Esophagus (tissue), 2 donors: ENCODE measurements around the gene DOCK1. TPM values are rescaled to one million over a fixed set of nuclear protein-coding genes. Genes with fewer than 3 reads are reported as not detected.

Source experiments
- H3K27ac ChIP-seq, 2 donors: one replicate each; pipeline ENCODE4 v1.5.1; 2013; ENCODE audit warnings: low read depth in 2 of 2, mild to moderate bottlenecking in 2 of 2, inconsistent platforms in 1 of 2, low read length in 1 of 2, moderate library complexity in 1 of 2
- H3K27me3 ChIP-seq, 2 donors: one replicate each; pipeline ENCODE4 v1.6.1; 2013; ENCODE audit warnings: low read length in 2 of 2, control low read depth in 1 of 2, mild to moderate bottlenecking in 1 of 2; ENCODE audit not compliant: insufficient read depth in 2 of 2, control insufficient read depth in 1 of 2
- H3K36me3 ChIP-seq, 2 donors: one replicate each; pipeline ENCODE4 v1.6.1; 2013; ENCODE audit warnings: low read length in 1 of 2; ENCODE audit not compliant: control insufficient read depth in 2 of 2, insufficient read depth in 2 of 2
- H3K4me1 ChIP-seq, 2 donors: one replicate each; pipeline ENCODE4 v1.6.1; 2013; ENCODE audit warnings: low read length in 1 of 2; ENCODE audit not compliant: control insufficient read depth in 2 of 2, insufficient read depth in 2 of 2
- H3K4me3 ChIP-seq, 2 donors: one replicate each; pipeline ENCODE4 v1.5.1; 2013; ENCODE audit warnings: low read length in 2 of 2, mild to moderate bottlenecking in 2 of 2, low read depth in 1 of 2, moderate library complexity in 1 of 2
- H3K9me3 ChIP-seq, 2 donors: one replicate each; pipeline ENCODE4 v1.6.1; 2013; ENCODE audit warnings: mild to moderate bottlenecking in 2 of 2, low read depth in 1 of 2, low read length in 1 of 2, moderate library complexity in 1 of 2; ENCODE audit not compliant: control insufficient read depth in 2 of 2, insufficient read depth in 1 of 2
- WGBS, 2 donors: extraction: QIAGEN DNeasy Blood & Tissue Kit; methylation state at CpG; one replicate each; pipeline ENCODE4 v1.1.7; 2013; 5-methylcytosine and 5-hydroxymethylcytosine counted together
- polyA plus RNA-seq, 2 donors: library from polyadenylated mRNA; stranded (reverse); fragments of 200-250 nt; gene quantifications; one replicate each; pipeline ENCODE4 v1.2.3, GENCODE V29; 2013
- donor health status: healthy with polysubstance abuse.
- donor health status: Bipolar disorder and iron deficiency.

DOCK1 gene
- polyA plus RNA-seq, 2 donors = 11.4 to 17.5 TPM

GRCh38 chr10:127033216-127034033 lies 128.2 kb downstream of the DOCK1 start:
- Histone ChIP-seq H3K4me3 (no peak overlapping the region), H3K36me3 (peaks cover 11 to 23% of the 10 kb centered on the region in 2 donors), H3K27ac (no peak overlapping the region), H3K9me3 (peaks cover 0 to 3% of the 10 kb centered on the region in 2 donors), H3K4me1 (no peaks in the 10 kb centered on the region), H3K27me3 (no peaks in the 10 kb centered on the region)
- WGBS, 2 donors = 65 to 73% methylated on average over 12 of the region's 12 CpGs

- H3K4me1 ChIP-seq = no peaks in the 10 kb centered on the region
- WGBS, 2 donors = 81% methylated on average over 7 of the region's 7 CpGs
- H3K9me3 ChIP-seq = no peaks in the 10 kb centered on the region
- H3K27me3 ChIP-seq = no peaks in the 10 kb centered on the region
- H3K36me3 ChIP-seq = peaks cover 8 to 24% of the 10 kb centered on the region in 2 donors
- H3K27ac ChIP-seq = no peak overlapping the region
- no peak overlapping the region for H3K4me3 ChIP-seq
Observed at GRCh38 chr10:127034034-127034633, 128.9 kb downstream of the DOCK1 start.

GRCh38 chr10:127034790-127035189 lies 129.6 kb downstream of the DOCK1 start:
- Histone ChIP-seq H3K27me3 (no peaks in the 10 kb centered on the region), H3K4me1 (no peaks in the 10 kb centered on the region), H3K9me3 (no peaks in the 10 kb centered on the region), H3K36me3 (peaks cover 8 to 23% of the 10 kb centered on the region in 2 donors), H3K27ac (no peak overlapping the region), H3K4me3 (no peak overlapping the region)
- WGBS, 2 donors = 90 to 95% methylated on average over 5 of the region's 5 CpGs

GRCh38 chr10:127035827-127036226 lies 130.6 kb downstream of the DOCK1 start:
- no peaks in the 10 kb centered on the region for H3K9me3 ChIP-seq
- no peak overlapping the region for H3K4me3 ChIP-seq
- H3K36me3 ChIP-seq = peaks cover 3 to 22% of the 10 kb centered on the region in 2 donors
- no peaks in the 10 kb centered on the region for H3K4me1 ChIP-seq
- WGBS, 2 donors = 90 to 98% methylated on average over 4 of the region's 4 CpGs
- no peaks in the 10 kb centered on the region for H3K27me3 ChIP-seq
- H3K27ac ChIP-seq = no peak overlapping the region

- Histone ChIP-seq H3K36me3 (peaks cover 3 to 20% of the 10 kb centered on the region in 2 donors), H3K4me3 (no peak overlapping the region), H3K27me3 (no peaks in the 10 kb centered on the region), H3K27ac (no peak overlapping the region), H3K4me1 (no peaks in the 10 kb centered on the region), H3K9me3 (no peaks in the 10 kb centered on the region)
- 95 to 99% methylated on average over 4 of the region's 4 CpGs for WGBS, 2 donors
Observed at GRCh38 chr10:127036987-127037386, 131.8 kb downstream of the DOCK1 start.

GRCh38 chr10:127039435-127039834 lies 134.2 kb downstream of the DOCK1 start:
- peaks cover 9 to 15% of the 10 kb centered on the region in 2 donors for H3K36me3 ChIP-seq
- H3K27me3 ChIP-seq = no peaks in the 10 kb centered on the region
- H3K4me3 ChIP-seq = no peak overlapping the region
- 94 to 96% methylated on average over 8 of the region's 8 CpGs for WGBS, 2 donors
- peaks cover 2 to 4% of the 10 kb centered on the region in 2 donors for H3K4me1 ChIP-seq
- no peaks in the 10 kb centered on the region for H3K9me3 ChIP-seq
- H3K27ac ChIP-seq = no peak overlapping the region

- H3K27ac ChIP-seq = no peak overlapping the region
- no peak overlapping the region for H3K4me3 ChIP-seq
- peaks cover 2 to 6% of the 10 kb centered on the region in 2 donors for H3K4me1 ChIP-seq
- no peaks in the 10 kb centered on the region for H3K27me3 ChIP-seq
- 62 to 76% methylated on average over 4 of the region's 4 CpGs for WGBS, 2 donors
- H3K9me3 ChIP-seq = no peaks in the 10 kb centered on the region
- peaks cover 6 to 11% of the 10 kb centered on the region in 2 donors for H3K36me3 ChIP-seq
Observed at GRCh38 chr10:127040756-127041155, 135.5 kb downstream of the DOCK1 start.

GRCh38 chr10:127041552-127041951 lies 136.3 kb downstream of the DOCK1 start:
- WGBS, 2 donors = 39 to 59% methylated on average over 6 of the region's 6 CpGs
- no peaks in the 10 kb centered on the region for H3K9me3 ChIP-seq
- peaks cover 6 to 11% of the 10 kb centered on the region in 2 donors for H3K36me3 ChIP-seq
- peaks cover 2 to 6% of the 10 kb centered on the region in 2 donors for H3K4me1 ChIP-seq
- H3K4me3 ChIP-seq = no peak overlapping the region
- no peaks in the 10 kb centered on the region for H3K27me3 ChIP-seq
- no peak overlapping the region for H3K27ac ChIP-seq

GRCh38 chr10:127043301-127043700 lies 138.1 kb downstream of the DOCK1 start:
- WGBS, 2 donors = 85 to 87% methylated on average over 9 of the region's 9 CpGs
- no peaks in the 10 kb centered on the region for H3K27me3 ChIP-seq
- no peak overlapping the region for H3K27ac ChIP-seq
- no peaks in the 10 kb centered on the region for H3K9me3 ChIP-seq
- peaks cover 6 to 9% of the 10 kb centered on the region in 2 donors for H3K36me3 ChIP-seq
- no peak overlapping the region for H3K4me3 ChIP-seq
- H3K4me1 ChIP-seq = peaks cover 2 to 6% of the 10 kb centered on the region in 2 donors
